Tibial nerve (tissue), 4 donors: Measurements from ENCODE around the gene IGF1R.

Experiments used
- CTCF ChIP-seq, 5 experiments: fragments of 200-600 bp in 3 of 5; fragments of 450-650 bp in 2 of 5; sonication (generic) in 3 of 5; IDR thresholded peaks; one replicate each; pipeline ENCODE4 v1.5.1; 2016 to 2019; ENCODE audit warnings: antibody characterized with exemption in 5 of 5, mild to moderate bottlenecking in 3 of 5, moderate library complexity in 2 of 5
- EP300 ChIP-seq, 2 donors: sonication (generic); formaldehyde crosslinking; IDR thresholded peaks; one replicate each; pipeline ENCODE4 v1.6.1; 2017; ENCODE audit warnings: antibody characterized with exemption in 2 of 2, mild to moderate bottlenecking in 1 of 2
- POLR2A ChIP-seq, 2 donors: fragments of 450-650 bp; IDR thresholded peaks; one replicate each; pipeline ENCODE4 v1.6.1; 2017; ENCODE audit warnings: antibody characterized with exemption in 2 of 2, mild to moderate bottlenecking in 2 of 2, moderate library complexity in 2 of 2

GRCh38 chr15:98888820-98889479, 240.6 kb downstream of the IGF1R start:
- no peak for TF ChIP-seq CTCF (IDR thresholded peaks at IDR 0.05)
- no peak for TF ChIP-seq POLR2A (IDR thresholded peaks at IDR 0.05)
- no peak for TF ChIP-seq EP300 (IDR thresholded peaks at IDR 0.05)
